LNCaP clone FGC (cell line): ENCODE measurements around the gene RABGAP1.

Experiments used
- DNase-seq: peaks from one replicate; pipeline ENCODE4 v3.0.0-alpha.2; 2011; ENCODE audit warnings: low read depth
- H3K4me3 ChIP-seq: 2 replicates; pipeline ENCODE4 v1.5.1; 2011; ENCODE audit warnings: mild to moderate bottlenecking, low read depth, low read length, control low read depth
- CTCF ChIP-seq: IDR thresholded peaks from 2 replicates; pipeline ENCODE4 v1.5.1; 2012; ENCODE audit warnings: mild to moderate bottlenecking; ENCODE audit not compliant: control insufficient read depth, insufficient read depth; ENCODE audit errors: extremely low read depth

Gene RABGAP1

DNA sequence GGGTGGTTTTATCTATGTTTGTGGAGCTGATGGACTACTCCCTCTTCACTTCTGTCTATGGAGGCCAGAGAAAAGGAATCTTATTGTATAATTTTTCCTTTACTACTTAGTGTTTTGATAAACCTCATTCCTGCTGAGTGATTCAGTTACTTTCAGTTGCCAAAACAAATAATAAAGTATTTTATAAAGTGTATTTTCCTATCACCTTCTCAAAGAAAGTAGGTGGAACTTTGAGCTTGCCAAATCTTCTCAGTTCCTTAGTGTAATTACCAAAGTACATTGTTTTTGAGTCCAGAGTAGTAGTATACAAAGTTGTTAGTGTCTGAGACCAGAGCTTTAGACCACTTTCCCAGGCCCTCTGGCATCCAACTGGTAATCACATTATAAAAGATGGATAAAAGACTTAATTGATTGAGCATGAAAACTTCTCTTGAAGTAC, 13.5 kb downstream of the RABGAP1 start:
- peak overlapping the region; percentile 12; the same call in 1 of the 2 replicates for H3K4me3 ChIP-seq
- peak; percentile 59 for DNase-seq
- TF ChIP-seq CTCF, result no peak

GRCh38 chr9:122955961-122956360, 15.1 kb downstream of the RABGAP1 start:
- no peak for TF ChIP-seq CTCF
- no peak for DNase-seq

DNA sequence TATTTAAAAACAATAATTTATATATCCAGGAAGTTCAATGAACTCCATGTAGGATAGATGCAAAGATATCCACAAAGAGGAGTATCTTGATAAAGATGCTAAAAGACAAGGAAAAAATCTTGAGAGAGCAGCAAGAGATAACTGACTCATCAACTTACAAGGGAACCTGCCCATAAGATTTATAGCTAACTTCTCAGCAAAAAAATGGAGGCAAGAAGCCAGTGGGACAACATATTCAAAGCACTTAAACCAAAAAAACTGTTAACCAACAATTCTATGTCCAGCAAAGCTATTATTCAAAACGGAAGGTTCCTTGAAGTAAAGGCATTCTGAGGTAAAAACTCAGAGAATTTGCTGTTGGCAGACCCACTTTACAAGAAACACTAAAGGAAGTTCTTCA, 20.3 kb downstream of the RABGAP1 start:
- no peak overlapping the region for H3K4me3 ChIP-seq
- no peak for DNase-seq
- no peak for TF ChIP-seq CTCF

More at GRCh38 chr9:122955961-122956360, 15.1 kb downstream of the RABGAP1 start:
- H3K4me3 ChIP-seq, result no peak overlapping the region

DNA sequence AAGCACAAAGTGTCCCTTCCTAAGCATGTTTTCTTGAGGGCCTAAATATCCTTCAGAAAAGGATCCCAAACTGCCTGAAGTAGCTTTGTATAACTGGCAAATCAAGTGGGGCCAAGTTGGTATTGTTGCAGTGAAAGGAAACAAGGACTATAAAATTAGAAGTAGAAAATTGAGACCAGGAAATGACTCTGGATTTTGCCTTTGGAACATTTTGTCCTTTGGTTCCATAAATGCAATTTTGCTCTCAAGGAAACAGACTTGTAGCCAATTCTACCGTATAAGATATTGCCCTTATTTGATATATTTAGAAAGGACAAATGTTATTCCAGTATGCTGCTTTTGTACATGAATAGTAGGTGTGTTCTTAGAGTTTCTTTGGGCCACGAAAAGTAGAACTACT, 34.4 kb downstream of the RABGAP1 start:
- H3K4me3 ChIP-seq, result no peak overlapping the region
- TF ChIP-seq CTCF, result no peak
- no peak for DNase-seq

DNA sequence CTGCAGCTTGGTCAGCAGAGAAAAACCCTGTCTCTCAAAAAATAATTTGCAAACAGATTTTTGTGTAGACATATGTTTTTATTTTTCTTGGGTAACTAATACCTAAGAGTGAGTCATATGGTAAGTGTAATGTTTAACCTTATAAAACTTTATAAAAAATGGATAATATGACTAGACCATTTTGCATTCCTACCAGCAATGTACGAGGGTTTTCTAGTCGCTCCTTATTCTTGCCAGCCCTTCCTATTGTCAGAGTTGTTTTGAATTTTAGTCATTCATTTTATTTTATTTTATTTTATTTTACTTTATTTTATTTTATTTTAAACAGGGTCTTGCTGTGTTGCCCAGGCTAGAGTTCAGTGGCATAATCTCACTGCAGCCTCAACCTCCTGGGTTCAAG, 37.8 kb downstream of the RABGAP1 start:
- TF ChIP-seq CTCF, result no peak
- no peak for DNase-seq
- H3K4me3 ChIP-seq, result no peak overlapping the region

- DNase-seq, result no peak
- H3K4me3 ChIP-seq, result no peak overlapping the region
- no peak for TF ChIP-seq CTCF
Observed at GRCh38 chr9:122986010-122986409, 45.2 kb downstream of the RABGAP1 start.

DNA sequence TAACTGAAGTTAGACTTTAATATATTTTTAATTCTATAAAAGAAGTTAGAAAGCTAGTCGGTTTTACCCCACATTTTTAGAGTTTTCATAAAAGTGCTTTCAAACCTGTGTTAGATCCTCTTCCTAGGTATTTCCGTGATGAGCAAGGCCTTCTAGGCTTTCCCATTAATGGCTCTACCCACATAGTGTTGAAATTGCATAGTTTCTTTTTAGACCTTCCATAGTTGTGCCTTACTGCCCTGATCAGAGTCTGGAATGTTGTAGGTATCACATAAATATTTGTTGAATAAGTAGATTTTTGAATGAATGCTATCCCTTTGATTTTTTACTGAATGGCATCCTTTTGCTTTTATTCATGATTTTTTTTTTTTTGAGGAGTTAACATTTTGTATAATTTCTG, 47.3 kb downstream of the RABGAP1 start:
- TF ChIP-seq CTCF, result no peak
- DNase-seq, result no peak
- no peak overlapping the region for H3K4me3 ChIP-seq
